ENCODE results near the gene SCN4A. TPM values are rescaled to one million over a fixed set of nuclear protein-coding genes. Genes with fewer than 3 reads are reported as not detected.

Gene SCN4A
- total RNA-seq, 1 donor from 2014 or later = not detected

DNA sequence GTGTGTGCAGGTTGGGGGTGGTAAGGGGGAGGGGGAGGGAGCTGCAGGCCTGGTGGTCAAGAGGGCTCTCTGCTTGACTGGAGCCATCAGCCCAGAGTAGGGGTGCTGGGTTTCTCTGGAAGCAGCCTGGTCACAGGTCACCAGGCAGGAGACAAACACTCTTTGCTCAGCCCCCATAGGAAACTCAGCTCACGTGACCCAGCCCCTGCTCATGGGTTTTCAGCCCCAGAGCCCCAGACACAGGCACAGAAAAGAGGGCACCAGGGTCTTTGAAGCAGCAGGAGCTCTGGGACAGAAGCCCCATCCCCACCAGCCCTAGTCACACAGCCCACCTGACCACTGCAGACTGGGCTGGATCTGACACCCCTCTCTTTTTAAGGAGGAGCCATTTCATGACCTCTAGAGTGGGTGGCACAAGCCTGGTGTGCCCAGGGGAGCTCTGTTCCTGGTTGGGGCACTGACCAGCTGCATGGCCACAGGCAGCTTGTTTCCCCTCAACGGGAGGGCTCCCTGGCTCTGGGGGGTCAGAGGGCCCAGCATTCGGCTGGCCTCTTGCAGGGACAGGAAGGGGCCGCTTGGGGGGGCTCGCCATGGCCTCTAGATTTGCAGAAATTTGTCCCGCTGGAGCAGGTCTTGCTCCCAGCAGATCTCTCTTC, 26.8 kb downstream of the SCN4A start:
- DNase-seq = no peak
- TF ChIP-seq, protein P1, sequence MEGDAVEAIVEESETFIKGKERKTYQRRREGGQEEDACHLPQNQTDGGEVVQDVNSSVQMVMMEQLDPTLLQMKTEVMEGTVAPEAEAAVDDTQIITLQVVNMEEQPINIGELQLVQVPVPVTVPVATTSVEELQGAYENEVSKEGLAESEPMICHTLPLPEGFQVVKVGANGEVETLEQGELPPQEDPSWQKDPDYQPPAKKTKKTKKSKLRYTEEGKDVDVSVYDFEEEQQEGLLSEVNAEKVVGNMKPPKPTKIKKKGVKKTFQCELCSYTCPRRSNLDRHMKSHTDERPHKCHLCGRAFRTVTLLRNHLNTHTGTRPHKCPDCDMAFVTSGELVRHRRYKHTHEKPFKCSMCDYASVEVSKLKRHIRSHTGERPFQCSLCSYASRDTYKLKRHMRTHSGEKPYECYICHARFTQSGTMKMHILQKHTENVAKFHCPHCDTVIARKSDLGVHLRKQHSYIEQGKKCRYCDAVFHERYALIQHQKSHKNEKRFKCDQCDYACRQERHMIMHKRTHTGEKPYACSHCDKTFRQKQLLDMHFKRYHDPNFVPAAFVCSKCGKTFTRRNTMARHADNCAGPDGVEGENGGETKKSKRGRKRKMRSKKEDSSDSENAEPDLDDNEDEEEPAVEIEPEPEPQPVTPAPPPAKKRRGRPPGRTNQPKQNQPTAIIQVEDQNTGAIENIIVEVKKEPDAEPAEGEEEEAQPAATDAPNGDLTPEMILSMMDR (IDR thresholded peaks at IDR 0.05) = no peak
- Histone ChIP-seq H3K9me3 (no peaks in the 10 kb centered on the region), H3K4me1 (peaks cover 6% of the 10 kb centered on the region), H3K27me3 (no peaks in the 10 kb centered on the region), H3K36me3 (no peaks in the 10 kb centered on the region), H3K4me3 (no peak overlapping the region), H3K27ac (no peak overlapping the region)
- intact Hi-C loops (cut with DNase I) = no loop called here
- no peak for ATAC-seq

DNA sequence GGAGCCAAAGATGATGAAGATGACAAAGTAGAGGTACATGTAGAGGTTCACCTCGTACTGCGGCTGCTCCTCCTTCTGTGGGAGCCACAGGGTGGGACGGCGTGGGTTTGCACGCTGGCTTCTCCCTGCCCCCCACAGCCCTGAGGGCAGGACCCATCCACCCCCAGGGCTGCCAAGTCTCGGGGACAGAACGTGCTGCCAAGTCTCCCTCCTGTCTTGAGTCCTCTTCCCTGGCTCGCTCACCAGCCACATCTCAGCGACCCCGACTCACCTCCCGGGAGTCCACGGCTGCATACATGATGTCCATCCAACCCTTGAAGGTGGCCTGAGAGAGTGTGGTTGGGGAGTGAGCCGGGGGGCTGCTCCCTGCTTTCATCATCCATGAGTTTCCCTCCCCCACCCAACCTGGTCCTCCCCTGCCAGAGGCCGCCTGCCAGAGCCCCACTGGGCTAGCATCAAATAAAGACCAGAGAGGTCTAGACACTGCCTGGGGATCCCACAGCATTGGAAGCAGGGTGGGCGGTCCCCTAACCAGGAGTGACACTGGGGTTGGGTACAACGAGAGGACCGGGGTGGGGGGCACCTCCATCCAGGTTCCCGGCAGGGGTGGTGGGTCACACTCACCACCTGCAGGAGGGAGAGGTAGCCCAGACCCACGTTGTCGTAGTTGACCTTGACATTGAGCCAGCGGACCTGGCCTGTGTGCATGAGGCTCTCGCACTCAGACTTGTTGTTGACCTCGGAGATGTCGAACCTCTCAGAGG, 27.8 kb downstream of the SCN4A start:
- H3K9me3 ChIP-seq = no peaks in the 10 kb centered on the region
- no peaks in the 10 kb centered on the region for H3K27me3 ChIP-seq
- TF ChIP-seq, protein P1 (IDR thresholded peaks at IDR 0.05) = no peak
- H3K27ac ChIP-seq = no peak overlapping the region
- intact Hi-C loops (cut with DNase I) = no loop called here
- H3K4me3 ChIP-seq = no peak overlapping the region
- DNase-seq (no peak), ATAC-seq (no peak)
- H3K4me1 ChIP-seq = peaks cover 6% of the 10 kb centered on the region
- no peaks in the 10 kb centered on the region for H3K36me3 ChIP-seq

DNA sequence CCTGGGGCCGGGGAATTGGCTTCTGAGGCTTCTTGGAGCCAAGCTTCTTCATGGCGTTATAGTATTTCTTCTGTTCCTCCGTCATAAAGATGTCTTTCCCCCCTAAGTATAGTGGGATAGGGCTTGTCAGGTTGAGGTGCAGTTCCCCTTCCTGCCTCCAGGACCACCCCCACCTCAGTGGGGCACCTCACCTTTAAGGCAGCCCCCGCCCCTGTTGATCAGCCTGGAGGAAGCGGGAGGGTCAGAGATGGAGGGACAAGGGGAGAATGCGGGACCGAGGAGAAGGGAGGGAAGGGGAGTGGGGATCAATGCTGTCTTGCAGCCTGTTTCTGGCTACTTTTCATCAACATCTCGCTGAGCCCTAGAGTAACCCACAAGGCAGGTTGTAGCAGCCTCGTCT, 29.0 kb downstream of the SCN4A start:
- intact Hi-C loops (cut with DNase I) = no loop called here
- no peak overlapping the region for H3K4me3 ChIP-seq
- H3K9me3 ChIP-seq = no peaks in the 10 kb centered on the region
- H3K36me3 ChIP-seq = no peaks in the 10 kb centered on the region
- no peak for ATAC-seq
- H3K27me3 ChIP-seq = no peaks in the 10 kb centered on the region
- H3K27ac ChIP-seq = no peak overlapping the region
- DNase-seq = no peak
- TF ChIP-seq, protein P1 (IDR thresholded peaks at IDR 0.05) = no peak
- H3K4me1 ChIP-seq = peaks cover 6% of the 10 kb centered on the region

DNA sequence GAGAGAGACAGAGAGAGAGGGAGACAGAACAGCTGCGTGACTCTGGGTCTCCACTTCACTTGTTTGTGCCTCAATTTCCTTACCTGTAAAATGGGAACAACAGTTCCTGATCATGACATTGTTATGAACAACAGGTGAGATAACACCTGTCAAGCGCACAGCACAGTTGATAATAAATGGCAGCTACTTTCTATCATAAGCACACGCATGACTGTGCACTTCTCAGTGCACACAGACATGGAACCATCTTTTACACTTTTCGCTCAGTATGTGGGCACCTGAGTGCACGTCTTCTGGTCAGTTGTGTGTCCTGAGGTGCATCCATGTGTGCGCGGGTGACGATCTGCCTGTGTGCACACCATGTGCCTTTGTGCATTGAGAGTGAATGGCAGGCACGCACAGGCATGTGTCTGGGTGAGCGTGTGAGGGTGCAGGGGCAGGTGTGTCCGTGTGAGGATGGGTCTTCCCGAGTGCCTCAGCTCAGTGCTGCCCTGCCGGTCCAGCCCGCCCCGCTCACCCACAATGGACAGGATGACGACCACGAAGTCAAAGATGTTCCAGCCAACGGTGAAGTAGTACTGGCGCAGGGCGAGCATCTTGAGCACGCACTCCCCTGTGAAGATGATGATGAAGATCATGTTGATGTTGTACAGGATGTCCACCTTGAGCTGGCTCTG, 30.3 kb downstream of the SCN4A start:
- Histone ChIP-seq H3K4me3 (no peak overlapping the region), H3K9me3 (no peaks in the 10 kb centered on the region), H3K4me1 (peaks cover 6% of the 10 kb centered on the region), H3K27me3 (no peaks in the 10 kb centered on the region), H3K36me3 (no peaks in the 10 kb centered on the region), H3K27ac (no peak overlapping the region)
- DNase-seq (no peak), ATAC-seq (no peak)
- intact Hi-C loops (cut with DNase I) = no loop called here
- TF ChIP-seq, protein P1 (IDR thresholded peaks at IDR 0.05) = no peak

DNA sequence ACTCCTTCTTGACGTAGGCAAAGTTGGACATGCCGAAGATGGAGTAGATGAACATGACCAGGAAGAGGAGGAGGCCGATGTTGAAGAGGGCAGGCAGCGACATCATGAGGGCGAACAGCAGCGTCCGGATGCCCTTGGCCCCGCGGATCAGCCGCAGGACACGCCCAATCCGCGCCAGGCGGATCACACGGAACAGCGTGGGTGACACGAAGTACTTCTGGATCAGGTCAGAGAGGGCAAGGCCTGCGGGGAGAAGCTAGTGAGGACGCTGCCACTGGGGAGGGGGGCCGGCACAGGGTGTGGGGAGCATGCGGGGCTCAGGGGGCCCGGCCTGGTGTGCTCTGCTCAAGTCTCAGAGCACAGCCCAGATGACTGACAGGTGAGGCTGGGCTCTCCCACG, 31.0 kb downstream of the SCN4A start:
- Histone ChIP-seq H3K9me3 (no peaks in the 10 kb centered on the region), H3K27ac (no peak overlapping the region), H3K4me3 (no peak overlapping the region), H3K4me1 (peaks cover 4% of the 10 kb centered on the region), H3K36me3 (no peaks in the 10 kb centered on the region), H3K27me3 (no peaks in the 10 kb centered on the region)
- intact Hi-C loops (cut with DNase I) = no loop called here
- TF ChIP-seq, protein P1 (IDR thresholded peaks at IDR 0.05) = no peak
- ATAC-seq (no peak), DNase-seq (no peak)

Data from upper lobe of right lung (tissue), 1 donor.